NT2/D1 (cell line): ENCODE data around the gene C17orf100.

Experiments used
- YY1 ChIP-seq: IDR thresholded peaks from 2 replicates; pipeline ENCODE4 v1.6.1; 2011; ENCODE audit not compliant: insufficient read length, insufficient read depth
- ZNF274 ChIP-seq: IDR thresholded peaks from 2 replicates; pipeline ENCODE4 v1.6.1; 2011; ENCODE audit warnings: mild to moderate bottlenecking, low read depth, low read length

DNA sequence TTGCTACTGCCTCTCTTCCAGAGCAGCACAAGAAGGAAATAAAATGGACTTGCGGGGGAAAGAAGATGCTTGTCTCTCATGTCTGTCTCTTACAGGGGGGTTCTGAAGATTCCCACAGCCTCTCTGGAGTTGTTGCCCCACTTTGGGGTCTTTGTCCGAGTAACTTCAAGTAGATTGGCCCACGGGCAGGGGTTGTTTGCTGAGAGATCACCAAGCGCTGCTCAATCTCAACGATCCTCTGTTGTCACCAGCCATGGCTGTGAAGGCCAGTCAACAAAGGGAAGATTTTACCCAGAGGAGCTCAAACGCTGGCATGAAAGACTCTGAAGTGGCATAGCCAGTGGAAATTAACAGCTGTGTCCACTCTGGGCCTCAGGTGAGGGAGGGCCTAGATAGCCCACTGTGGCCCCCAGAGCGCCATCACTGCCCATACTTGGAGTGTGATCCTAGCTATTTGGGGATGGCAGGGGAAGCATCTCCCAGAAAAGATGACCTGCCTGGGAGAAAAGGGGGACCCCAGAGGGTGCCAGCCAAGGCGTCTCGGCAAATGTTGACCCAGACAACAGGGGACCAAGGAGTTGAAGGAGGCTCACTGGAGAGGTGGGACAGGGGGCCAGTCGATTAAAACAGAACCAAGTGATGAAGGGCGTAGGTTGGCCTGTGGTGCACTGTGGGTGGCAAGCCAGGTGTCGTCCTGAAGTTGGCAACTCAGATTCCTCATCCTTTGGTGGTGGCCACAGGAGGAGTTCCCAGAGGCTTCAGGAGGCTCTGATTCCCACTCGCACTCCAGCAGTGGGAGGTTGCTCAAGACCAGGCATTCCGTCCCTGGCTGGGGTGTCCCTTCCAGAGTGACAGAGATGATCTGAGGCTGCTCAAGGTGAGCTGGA is 33.6 kb downstream of the C17orf100 start:
- TF ChIP-seq ZNF274 = no peak
- no peak for TF ChIP-seq YY1
